HepG2 (cell line): ENCODE results near the gene EVA1C.

Experiments
- EZH2 ChIP-seq: conservative IDR thresholded peaks from 2 replicates; pipeline ENCODE4 v1.6.1; 2012; ENCODE audit warnings: mild to moderate bottlenecking, low read depth, low read length, moderate library complexity
- FOXA1 ChIP-seq, 2 experiments: fragments of 450-650 bp in 1 of 2; sonication (generic) in 1 of 2; formaldehyde crosslinking in 1 of 2; IDR thresholded peaks; 2 replicates each; pipeline versions ENCODE4 v1.4.0 to v1.6.1; 2016 to 2020; ENCODE audit warnings: missing genetic modification reagents in 1 of 2
- ZNF788 ChIP-seq: sonication (generic); formaldehyde crosslinking; IDR thresholded peaks from 2 replicates; pipeline ENCODE4 v1.5.0; 2020; ENCODE audit warnings: mild to moderate bottlenecking, missing genetic modification reagents, borderline replicate concordance
- TF ChIP-seq, protein P1 (sequence below): sonication (generic); formaldehyde crosslinking; IDR thresholded peaks from 2 replicates; pipeline ENCODE4 v1.4.0; 2020; ENCODE audit warnings: missing genetic modification reagents
- TF ChIP-seq, protein P2 (sequence below): sonication (generic); formaldehyde crosslinking; IDR thresholded peaks from 2 replicates; pipeline ENCODE4 v1.4.0; 2020; ENCODE audit warnings: missing genetic modification reagents
- TF ChIP-seq, protein P3 (sequence below): IDR thresholded peaks from 2 replicates; pipeline ENCODE4 v1.6.1; 2012; ENCODE audit warnings: inconsistent platforms

DNA sequence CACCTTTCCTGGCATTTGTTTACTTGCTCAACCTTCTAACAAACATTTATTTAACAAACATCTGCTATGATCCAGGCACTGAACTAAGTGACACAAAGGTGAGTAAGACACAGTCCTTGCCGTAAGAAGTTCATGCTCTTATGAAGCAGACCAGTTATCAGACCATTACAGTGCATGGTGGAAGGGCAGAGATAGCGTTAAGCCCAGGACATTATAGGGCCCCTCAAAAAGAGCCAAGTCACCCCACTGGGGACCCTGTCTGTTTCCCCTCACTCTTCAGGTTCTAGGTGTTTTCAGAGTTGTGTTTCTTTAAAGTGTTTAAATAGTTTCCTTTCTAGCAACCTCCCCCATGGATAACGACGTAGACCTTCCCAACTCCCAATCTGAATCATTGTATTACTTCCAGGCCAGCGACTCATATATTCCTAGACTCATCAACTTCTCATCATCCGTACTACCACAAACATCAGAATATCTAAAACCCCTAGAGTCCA is 133.5 kb downstream of the EVA1C start:
- TF ChIP-seq ZNF788 (no peak), EZH2 (no peak), FOXA1 (IDR thresholded peaks at IDR 0.05) (no peak), FOXA1 (CRISPR knock-in tag; IDR thresholded peaks at IDR 0.05) (no peak)
- TF ChIP-seq, protein P1, sequence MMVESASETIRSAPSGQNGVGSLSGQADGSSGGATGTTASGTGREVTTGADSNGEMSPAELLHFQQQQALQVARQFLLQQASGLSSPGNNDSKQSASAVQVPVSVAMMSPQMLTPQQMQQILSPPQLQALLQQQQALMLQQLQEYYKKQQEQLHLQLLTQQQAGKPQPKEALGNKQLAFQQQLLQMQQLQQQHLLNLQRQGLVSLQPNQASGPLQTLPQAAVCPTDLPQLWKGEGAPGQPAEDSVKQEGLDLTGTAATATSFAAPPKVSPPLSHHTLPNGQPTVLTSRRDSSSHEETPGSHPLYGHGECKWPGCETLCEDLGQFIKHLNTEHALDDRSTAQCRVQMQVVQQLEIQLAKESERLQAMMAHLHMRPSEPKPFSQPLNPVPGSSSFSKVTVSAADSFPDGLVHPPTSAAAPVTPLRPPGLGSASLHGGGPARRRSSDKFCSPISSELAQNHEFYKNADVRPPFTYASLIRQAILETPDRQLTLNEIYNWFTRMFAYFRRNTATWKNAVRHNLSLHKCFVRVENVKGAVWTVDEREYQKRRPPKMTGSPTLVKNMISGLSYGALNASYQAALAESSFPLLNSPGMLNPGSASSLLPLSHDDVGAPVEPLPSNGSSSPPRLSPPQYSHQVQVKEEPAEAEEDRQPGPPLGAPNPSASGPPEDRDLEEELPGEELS (CRISPR knock-in tag), result no peak
- TF ChIP-seq, protein P2, sequence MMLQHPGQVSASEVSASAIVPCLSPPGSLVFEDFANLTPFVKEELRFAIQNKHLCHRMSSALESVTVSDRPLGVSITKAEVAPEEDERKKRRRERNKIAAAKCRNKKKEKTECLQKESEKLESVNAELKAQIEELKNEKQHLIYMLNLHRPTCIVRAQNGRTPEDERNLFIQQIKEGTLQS (CRISPR knock-in tag), result no peak
- TF ChIP-seq, protein P3, sequence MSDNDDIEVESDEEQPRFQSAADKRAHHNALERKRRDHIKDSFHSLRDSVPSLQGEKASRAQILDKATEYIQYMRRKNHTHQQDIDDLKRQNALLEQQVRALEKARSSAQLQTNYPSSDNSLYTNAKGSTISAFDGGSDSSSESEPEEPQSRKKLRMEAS, result no peak
